Mammary epithelial cell (primary cell): ENCODE measurements around the gene SLC25A45.

Experiments used
- CTCF ChIP-seq, 2 donors: IDR thresholded peaks in 1 of 2; conservative IDR thresholded peaks in 1 of 2; 2 replicates each; pipeline ENCODE4 v1.5.1; 2011 to 2012; ENCODE audit warnings: inconsistent platforms in 2 of 2, low read length in 2 of 2, mild to moderate bottlenecking in 2 of 2, control low read depth in 1 of 2, low read depth in 1 of 2; ENCODE audit not compliant: insufficient read depth in 1 of 2; ENCODE audit errors: extremely low read depth in 1 of 2
- EZH2 ChIP-seq: IDR thresholded peaks from 2 replicates; pipeline ENCODE4 v1.6.1; 2012; ENCODE audit warnings: low read length, inconsistent platforms, borderline replicate concordance

GRCh38 chr11:65392186-65392829, 9.9 kb upstream of the SLC25A45 start:
- TF ChIP-seq CTCF (conservative IDR thresholded peaks at IDR 0.05 in 1 of 2, IDR thresholded peaks at IDR 0.05 in 1 of 2; ENCODE audit: extremely low read depth in 1 of 2, insufficient read depth in 1 of 2, low read depth in 1 of 2, low read length in 2 of 2) (no peak), EZH2 (no peak)
